Measurements from ENCODE around the gene MAP4K2. TPM values are rescaled to one million over a fixed set of nuclear protein-coding genes. Genes with fewer than 3 reads are reported as not detected.

Gene MAP4K2
- total RNA-seq, 2 donors from 2014 or later, result 19.4 to 20.4 TPM

GRCh38 chr11:64759722-64760719 lies 43.0 kb downstream of the MAP4K2 start, which contains the start of gene PYGM:
TSS of gene PYGM (minus strand) at chr11:64759974. CDS start at chr11:64759898, 76 bp downstream.
- peak; percentile 81 for DNase-seq (ENCODE audit: low spot score)
- Histone ChIP-seq H3K4me1 (peaks cover 2 to 65% of the 10 kb centered on the region in 2 donors), H3K4me3 (peak within 1 kb of the TSS; percentile 31 to 46), H3K36me3 (peaks cover 23% of the 10 kb centered on the region), H3K27ac (peak within 1 kb of the TSS; percentile 81 to 83), H3K9me3 (no peaks in the 10 kb centered on the region), H3K27me3 (no peaks in the 10 kb centered on the region)
- TF ChIP-seq, protein P1, sequence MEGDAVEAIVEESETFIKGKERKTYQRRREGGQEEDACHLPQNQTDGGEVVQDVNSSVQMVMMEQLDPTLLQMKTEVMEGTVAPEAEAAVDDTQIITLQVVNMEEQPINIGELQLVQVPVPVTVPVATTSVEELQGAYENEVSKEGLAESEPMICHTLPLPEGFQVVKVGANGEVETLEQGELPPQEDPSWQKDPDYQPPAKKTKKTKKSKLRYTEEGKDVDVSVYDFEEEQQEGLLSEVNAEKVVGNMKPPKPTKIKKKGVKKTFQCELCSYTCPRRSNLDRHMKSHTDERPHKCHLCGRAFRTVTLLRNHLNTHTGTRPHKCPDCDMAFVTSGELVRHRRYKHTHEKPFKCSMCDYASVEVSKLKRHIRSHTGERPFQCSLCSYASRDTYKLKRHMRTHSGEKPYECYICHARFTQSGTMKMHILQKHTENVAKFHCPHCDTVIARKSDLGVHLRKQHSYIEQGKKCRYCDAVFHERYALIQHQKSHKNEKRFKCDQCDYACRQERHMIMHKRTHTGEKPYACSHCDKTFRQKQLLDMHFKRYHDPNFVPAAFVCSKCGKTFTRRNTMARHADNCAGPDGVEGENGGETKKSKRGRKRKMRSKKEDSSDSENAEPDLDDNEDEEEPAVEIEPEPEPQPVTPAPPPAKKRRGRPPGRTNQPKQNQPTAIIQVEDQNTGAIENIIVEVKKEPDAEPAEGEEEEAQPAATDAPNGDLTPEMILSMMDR (IDR thresholded peaks at IDR 0.05), result no peak

DNA sequence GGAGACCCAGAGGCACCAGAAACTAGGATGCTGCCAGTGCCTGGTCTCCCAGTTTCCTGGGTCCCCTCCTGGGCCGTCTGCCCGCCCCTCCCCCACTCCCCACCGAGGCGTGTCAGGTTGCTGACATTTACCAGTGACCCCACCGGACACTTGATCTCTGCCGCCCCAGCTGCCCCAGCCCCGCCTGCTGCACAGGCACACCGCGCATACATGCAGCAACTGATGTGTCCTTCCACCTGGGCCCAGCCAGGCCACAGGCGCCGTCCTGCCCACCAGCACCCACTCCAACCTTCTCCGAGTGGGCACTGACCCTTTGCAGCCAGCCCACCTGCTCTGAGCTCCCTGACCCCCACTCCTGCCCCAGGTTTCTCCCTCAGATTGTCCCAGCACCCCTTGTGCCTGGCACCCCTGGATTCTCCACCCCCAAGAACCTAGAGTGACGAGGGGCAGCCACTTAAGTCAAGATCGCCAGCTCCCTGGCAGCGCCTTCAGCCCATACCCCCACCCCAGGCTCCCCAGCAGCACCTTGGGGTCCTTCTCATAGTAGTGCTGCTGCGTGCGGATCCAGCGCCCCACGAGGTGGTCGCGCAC lies 43.8 kb downstream of the MAP4K2 start:
- peak overlapping the region; percentile 31 to 46 for H3K4me3 ChIP-seq
- peaks cover 15% of the 10 kb centered on the region for H3K36me3 ChIP-seq
- TF ChIP-seq, protein P1 (IDR thresholded peaks at IDR 0.05), result no peak
- H3K27ac ChIP-seq, result peak overlapping the region; percentile 81 to 83
- H3K9me3 ChIP-seq, result no peaks in the 10 kb centered on the region
- H3K27me3 ChIP-seq, result no peaks in the 10 kb centered on the region
- DNase-seq (ENCODE audit: low spot score), result no peak
- H3K4me1 ChIP-seq, result peaks cover 2 to 57% of the 10 kb centered on the region in 2 donors

DNA sequence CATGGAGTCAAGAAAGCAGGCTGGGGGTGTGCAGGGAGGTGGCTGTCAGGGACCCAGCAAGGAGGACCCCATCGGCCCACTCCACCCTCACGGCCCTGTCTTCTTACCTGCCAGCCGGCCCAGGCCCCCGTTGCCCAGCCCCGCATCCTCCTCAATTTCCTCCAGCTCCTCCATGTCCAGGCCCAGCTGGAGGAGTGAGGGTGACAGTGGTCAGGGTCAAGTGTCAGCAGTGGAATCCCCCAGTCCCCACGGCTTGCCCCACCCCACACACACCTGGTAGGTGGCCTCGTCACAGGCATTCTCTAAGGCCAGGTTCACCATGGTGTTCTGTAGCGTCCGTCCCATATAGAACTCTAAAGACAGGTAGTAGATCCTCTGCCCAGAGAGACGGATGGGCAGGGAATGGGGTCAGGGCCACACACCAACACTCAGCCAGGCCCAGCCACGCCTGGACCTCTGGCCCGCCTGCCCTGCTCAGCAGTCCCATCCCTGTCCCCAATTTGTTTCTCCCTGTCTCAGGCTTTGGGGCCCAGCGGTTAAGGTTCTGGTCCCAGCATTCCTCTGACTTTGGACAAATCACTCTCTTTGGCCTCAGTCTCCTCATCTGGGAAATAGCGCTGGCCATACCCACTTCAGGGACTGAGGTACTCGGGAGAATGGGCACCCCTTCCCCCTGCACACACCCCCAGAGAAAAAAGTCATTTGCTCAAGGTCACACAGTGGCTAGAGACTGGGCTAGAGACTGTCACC lies 44.5 kb downstream of the MAP4K2 start:
- DNase-seq (ENCODE audit: low spot score), result no peak
- Histone ChIP-seq H3K9me3 (no peaks in the 10 kb centered on the region), H3K27me3 (no peaks in the 10 kb centered on the region), H3K4me3 (peak overlapping the region in 1 of 2 donors; percentile 46), H3K36me3 (peaks cover 8% of the 10 kb centered on the region), H3K4me1 (peaks cover 2 to 50% of the 10 kb centered on the region in 2 donors), H3K27ac (peak overlapping the region; percentile 81 to 83)
- TF ChIP-seq, protein P1 (IDR thresholded peaks at IDR 0.05), result no peak

- no peaks in the 10 kb centered on the region for H3K9me3 ChIP-seq
- TF ChIP-seq, protein P1 (IDR thresholded peaks at IDR 0.05), result no peak
- H3K27me3 ChIP-seq, result no peaks in the 10 kb centered on the region
- DNase-seq (ENCODE audit: low spot score), result no peak
- peaks cover 0 to 42% of the 10 kb centered on the region in 2 donors for H3K4me1 ChIP-seq
- no peak overlapping the region for H3K27ac ChIP-seq
- H3K4me3 ChIP-seq, result no peak overlapping the region
- no peaks in the 10 kb centered on the region for H3K36me3 ChIP-seq
These were observed 45.3 kb downstream of the MAP4K2 start for GRCh38 chr11:64757549-64758329.

Data from right atrium auricular region (tissue), 2 donors.